Spleen (tissue), 11 donors: Measurements from ENCODE around the gene PEAK1. TPM values are rescaled to one million over a fixed set of nuclear protein-coding genes. Genes with fewer than 3 reads are reported as not detected.

Experiments used
- DNase-seq: peaks from one replicate; pipeline ENCODE4 v3.0.0-alpha.2; 2020
- H3K27ac ChIP-seq, 8 donors: fragments of 200-600 bp; sonication (generic) in 7 of 8; 1 replicate in 4 of 8; 2 replicates in 4 of 8; pipeline versions ENCODE4 v1.5.0 to v1.8.0; 2016 to 2021; ENCODE audit warnings: inconsistent platforms in 4 of 8, mild to moderate bottlenecking in 4 of 8, moderate library complexity in 1 of 8
- H3K27me3 ChIP-seq, 7 donors: fragments of 200-600 bp; sonication (generic) in 6 of 7; replicated peaks in 1 of 7; 1 replicate in 4 of 7; 2 replicates in 3 of 7; pipeline versions ENCODE4 v1.5.0 to v1.8.0; 2016 to 2021; ENCODE audit warnings: inconsistent platforms in 3 of 7, mild to moderate bottlenecking in 1 of 7
- H3K36me3 ChIP-seq, 6 donors: fragments of 200-600 bp; sonication (generic) in 5 of 6; 1 replicate in 4 of 6; 2 replicates in 2 of 6; pipeline versions ENCODE4 v1.5.0 to v1.8.0; 2016 to 2021; ENCODE audit warnings: inconsistent platforms in 2 of 6
- H3K4me1 ChIP-seq, 6 donors: fragments of 200-600 bp; sonication (generic) in 5 of 6; 1 replicate in 3 of 6; 2 replicates in 3 of 6; pipeline versions ENCODE4 v1.5.0 to v1.8.0; 2016 to 2021; ENCODE audit warnings: inconsistent platforms in 3 of 6
- H3K4me3 ChIP-seq, 8 donors: fragments of 200-600 bp; sonication (generic) in 7 of 8; 1 replicate in 4 of 8; 2 replicates in 4 of 8; pipeline versions ENCODE4 v1.5.0 to v1.8.0; 2016 to 2021; ENCODE audit warnings: inconsistent platforms in 4 of 8, mild to moderate bottlenecking in 4 of 8, moderate library complexity in 2 of 8
- H3K9me3 ChIP-seq, 8 donors: fragments of 200-600 bp; sonication (generic) in 7 of 8; 1 replicate in 4 of 8; 2 replicates in 4 of 8; pipeline versions ENCODE4 v1.5.0 to v1.8.0; 2016 to 2021; ENCODE audit warnings: inconsistent platforms in 4 of 8
- CTCF ChIP-seq, 11 experiments: fragments of 200-600 bp in 7 of 11; fragments of 450-650 bp in 4 of 11; sonication (generic) in 4 of 11; IDR thresholded peaks in 8 of 11; conservative IDR thresholded peaks in 3 of 11; 1 replicate in 7 of 11; 2 replicates in 4 of 11; pipeline versions ENCODE4 v1.4.0 to v1.8.0; 2016 to 2021; ENCODE audit warnings: antibody characterized with exemption in 11 of 11, inconsistent platforms in 4 of 11, mild to moderate bottlenecking in 1 of 11
- POLR2A ChIP-seq, 3 donors: fragments of 450-650 bp; IDR thresholded peaks; one replicate each; pipeline ENCODE4 v1.5.1; 2017; ENCODE audit warnings: antibody characterized with exemption in 3 of 3, mild to moderate bottlenecking in 1 of 3
- POLR2AphosphoS5 ChIP-seq, 3 donors: sonication (generic); formaldehyde crosslinking; IDR thresholded peaks; one replicate each; pipeline ENCODE4 v1.5.1; 2017; ENCODE audit warnings: antibody characterized with exemption in 3 of 3
- WGBS, 5 donors: extraction: QIAGEN DNeasy Blood & Tissue Kit in 3 of 5; methylation state at CpG; one replicate each; pipeline versions ENCODE4 v1.1.5 to v1.1.7; 2013 to 2018; 5-methylcytosine and 5-hydroxymethylcytosine counted together
- intact Hi-C: fragments of 100-400 bp; cut with DNase I; formaldehyde crosslinking; loops from one replicate; pipeline ENCODE4 v1.15.0; 2023; ENCODE audit warnings: low total_unique reads
- polyA plus RNA-seq, 3 donors: library from polyadenylated mRNA; stranded (reverse); fragments of 200-250 nt; gene quantifications; one replicate each; pipeline ENCODE4 v1.2.1, GENCODE V29; 2013
- total RNA-seq, 7 donors: library from RNA; depleted of rRNA in 3 of 7; stranded (reverse); fragments of >200 nt in 3 of 7; fragmentation: NEBNext Ultra II Directional in 4 of 7; extraction: Animal tissue kit (Norgen Biotek cat#: 25700) in 4 of 7; gene quantifications; one replicate each; pipeline versions ENCODE4 v1.1.0 to v1.2.1, GENCODE V29; 2016 to 2021
- donor health status: healthy with polysubstance abuse.
- donor health status: DM: no; HTN: no; CAD: no; lungs with moderate emphysema.
- donor health status: DM: no; HTN: no; CAD: no.
- donor health status: Bipolar disorder and iron deficiency.
- donor health status: healthy.
- donor health status: DM: no; HTN: no; CAD: no.
- donor health status: DM: yes; HTN: yes; CAD: no.

PEAK1 gene
- total and polyA plus RNA-seq, 10 donors, result 5.0 to 415 (median 175) TPM

- no peak for DNase-seq
- H3K27me3 ChIP-seq, result no peaks in the 10 kb centered on the region
- TF ChIP-seq POLR2AphosphoS5 (IDR thresholded peaks at IDR 0.05) (no peak), POLR2A (IDR thresholded peaks at IDR 0.05) (no peak), CTCF (IDR thresholded peaks at IDR 0.05 in 8 of 11, conservative IDR thresholded peaks at IDR 0.05 in 3 of 11) (no peak)
- no peak overlapping the region for H3K27ac ChIP-seq
- no peaks in the 10 kb centered on the region for H3K9me3 ChIP-seq
- no peak overlapping the region for H3K4me3 ChIP-seq
- H3K36me3 ChIP-seq, result peaks cover 0 to 70% (median 12%) of the 10 kb centered on the region in 6 donors
- 88 to 100% (median 94%) methylated on average over 2 of the region's 2 CpGs for WGBS, 5 donors
- H3K4me1 ChIP-seq, result no peaks in the 10 kb centered on the region
- intact Hi-C loops, result no loop called here
Observed at GRCh38 chr15:77251662-77252061, 168.2 kb downstream of the PEAK1 start.

GRCh38 chr15:77247116-77247515 is 172.8 kb downstream of the PEAK1 start:
- Histone ChIP-seq H3K4me3 (no peak overlapping the region), H3K36me3 (peaks cover 0 to 83% (median 12%) of the 10 kb centered on the region in 6 donors), H3K27ac (no peak overlapping the region), H3K4me1 (no peaks in the 10 kb centered on the region), H3K9me3 (no peaks in the 10 kb centered on the region), H3K27me3 (no peaks in the 10 kb centered on the region)
- intact Hi-C loops, result no loop called here
- DNase-seq, result no peak
- TF ChIP-seq POLR2A (IDR thresholded peaks at IDR 0.05) (no peak), POLR2AphosphoS5 (IDR thresholded peaks at IDR 0.05) (no peak), CTCF (IDR thresholded peaks at IDR 0.05 in 8 of 11, conservative IDR thresholded peaks at IDR 0.05 in 3 of 11) (no peak)

GRCh38 chr15:77243716-77244401 is 176.0 kb downstream of the PEAK1 start:
- no peak for DNase-seq
- no peak for TF ChIP-seq CTCF (IDR thresholded peaks at IDR 0.05 in 8 of 11, conservative IDR thresholded peaks at IDR 0.05 in 3 of 11)
- TF ChIP-seq POLR2A (IDR thresholded peaks at IDR 0.05), result no peak
- TF ChIP-seq POLR2AphosphoS5 (IDR thresholded peaks at IDR 0.05), result no peak
- Histone ChIP-seq H3K9me3 (no peaks in the 10 kb centered on the region), H3K4me1 (no peaks in the 10 kb centered on the region), H3K36me3 (peaks cover 0 to 72% (median 4%) of the 10 kb centered on the region in 6 donors), H3K27me3 (no peaks in the 10 kb centered on the region), H3K27ac (no peak overlapping the region), H3K4me3 (no peak overlapping the region)
- intact Hi-C loops, result no loop called here
- WGBS, 5 donors, result 84 to 95% (median 92%) methylated on average over 7 of the region's 7 CpGs

GRCh38 chr15:77243135-77243534 is 176.8 kb downstream of the PEAK1 start:
- TF ChIP-seq CTCF (IDR thresholded peaks at IDR 0.05 in 8 of 11, conservative IDR thresholded peaks at IDR 0.05 in 3 of 11), result no peak
- no peak for TF ChIP-seq POLR2AphosphoS5 (IDR thresholded peaks at IDR 0.05)
- TF ChIP-seq POLR2A (IDR thresholded peaks at IDR 0.05), result no peak
- no peak for DNase-seq
- peaks cover 0 to 65% (median 2%) of the 10 kb centered on the region in 6 donors for H3K36me3 ChIP-seq
- H3K4me1 ChIP-seq, result no peaks in the 10 kb centered on the region
- no peaks in the 10 kb centered on the region for H3K9me3 ChIP-seq
- intact Hi-C loops, result no loop called here
- no peaks in the 10 kb centered on the region for H3K27me3 ChIP-seq
- no peak overlapping the region for H3K27ac ChIP-seq
- WGBS, 5 donors, result 93 to 96% (median 95%) methylated on average over 2 of the region's 2 CpGs
- no peak overlapping the region for H3K4me3 ChIP-seq
